ENCODE measurements around the gene RAB1B. TPM values are rescaled to one million over a fixed set of nuclear protein-coding genes. Genes with fewer than 3 reads are reported as not detected.
A peak's percentile ranks its signal among the peaks of the same experiment; 100 is the strongest.

RAB1B gene
- total RNA-seq, 4 donors from 2014 or later, result 74.0 to 107 (median 87.1) TPM

GRCh38 chr11:66326261-66327111, 58.0 kb downstream of the RAB1B start:
- DNase-seq (ENCODE audit: low spot score) (no peak), ATAC-seq (ENCODE audit: low FRiP score) (peak; percentile 20)
- no peak for TF ChIP-seq CTCF (IDR thresholded peaks at IDR 0.05)

Other genes with a start within 250 kb of the RAB1B start
- under 1 TPM in 2 of 4 donors, not detected in 2; 0.24 to 0.69 TPM for gene CATSPER1, start 242.2 kb upstream of the RAB1B start, total RNA-seq
- 1 to 10 TPM in 1 of 4 donors, under 1 TPM in 1, not detected in 2; 0.19 to 1.2 TPM for gene GAL3ST3, start 219.5 kb upstream of the RAB1B start, total RNA-seq
- 100 to 1,000 TPM in 3 of 4 donors, 10 to 100 TPM in 1; 98.9 to 173 (median 140) TPM for gene SF3B2, start 216.3 kb upstream of the RAB1B start, total RNA-seq
- gene PACS1, start 198.4 kb upstream of the RAB1B start, total RNA-seq, result 10 to 100 TPM; 24.5 to 41.1 (median 38.0) TPM
- gene KLC2, start 10.9 kb upstream of the RAB1B start, total RNA-seq, result 10 to 100 TPM in 2 of 4 donors, 1 to 10 TPM in 2; 9.5 to 15.9 (median 11.9) TPM
- not detected for gene CNIH2, start 9.5 kb downstream of the RAB1B start, total RNA-seq
- 100 to 1,000 TPM in 1 of 4 donors, 10 to 100 TPM in 3; 57.1 to 116 (median 63.4) TPM for gene YIF1A, start 20.5 kb downstream of the RAB1B start, total RNA-seq
- 10 to 100 TPM in 1 of 4 donors, 1 to 10 TPM in 2, not detected in 1; 1.6 to 14.8 (median 9.1) TPM for gene TMEM151A, start 23.3 kb downstream of the RAB1B start, total RNA-seq
- gene CD248, start 48.4 kb downstream of the RAB1B start, total RNA-seq, result 100 to 1,000 TPM in 1 of 4 donors, 10 to 100 TPM in 3; 43.2 to 107 (median 70.7) TPM
- gene RIN1, start 67.8 kb downstream of the RAB1B start, total RNA-seq, result 10 to 100 TPM in 1 of 4 donors, 1 to 10 TPM in 3; 2.9 to 34.6 (median 3.6) TPM
- 10 to 100 TPM; 36.7 to 59.2 (median 42.0) TPM for gene BRMS1, start 76.5 kb downstream of the RAB1B start, total RNA-seq
- gene B4GAT1, start 79.0 kb downstream of the RAB1B start, total RNA-seq, result 10 to 100 TPM; 13.3 to 37.1 (median 21.1) TPM
- 1 to 10 TPM; 2.7 to 7.4 (median 5.0) TPM for gene SLC29A2, start 103.1 kb downstream of the RAB1B start, total RNA-seq
- gene NPAS4, start 152.4 kb downstream of the RAB1B start, total RNA-seq, result under 1 TPM in 1 of 4 donors, not detected in 3; 0.19 TPM
- 10 to 100 TPM; 29.2 to 38.0 (median 32.3) TPM for gene MRPL11, start 170.2 kb downstream of the RAB1B start, total RNA-seq
- gene PELI3, start 198.3 kb downstream of the RAB1B start, total RNA-seq, result 10 to 100 TPM in 2 of 4 donors, 1 to 10 TPM in 2; 9.2 to 16.3 (median 12.5) TPM
- 10 to 100 TPM; 13.9 to 23.9 (median 21.0) TPM for gene DPP3, start 211.8 kb downstream of the RAB1B start, total RNA-seq
- gene BBS1, start 242.0 kb downstream of the RAB1B start, total RNA-seq, result 10 to 100 TPM; 35.5 to 71.9 (median 37.9) TPM

All from omental fat pad (tissue), 4 donors.